Peyer's patch (tissue), 4 donors: ENCODE measurements around the gene FAM47B.

Experiments
- CTCF ChIP-seq, 6 experiments: fragments of 450-650 bp in 4 of 6; fragments of 200-600 bp in 2 of 6; sonication (generic) in 1 of 6; IDR thresholded peaks; one replicate each; pipeline ENCODE4 v1.5.1; 2017 to 2019; ENCODE audit warnings: antibody characterized with exemption in 6 of 6, mild to moderate bottlenecking in 3 of 6, moderate library complexity in 1 of 6
- POLR2A ChIP-seq, 2 donors: fragments of 450-650 bp; IDR thresholded peaks; one replicate each; pipeline ENCODE4 v1.5.1; 2017; ENCODE audit warnings: antibody characterized with exemption in 2 of 2, mild to moderate bottlenecking in 2 of 2, moderate library complexity in 2 of 2

DNA sequence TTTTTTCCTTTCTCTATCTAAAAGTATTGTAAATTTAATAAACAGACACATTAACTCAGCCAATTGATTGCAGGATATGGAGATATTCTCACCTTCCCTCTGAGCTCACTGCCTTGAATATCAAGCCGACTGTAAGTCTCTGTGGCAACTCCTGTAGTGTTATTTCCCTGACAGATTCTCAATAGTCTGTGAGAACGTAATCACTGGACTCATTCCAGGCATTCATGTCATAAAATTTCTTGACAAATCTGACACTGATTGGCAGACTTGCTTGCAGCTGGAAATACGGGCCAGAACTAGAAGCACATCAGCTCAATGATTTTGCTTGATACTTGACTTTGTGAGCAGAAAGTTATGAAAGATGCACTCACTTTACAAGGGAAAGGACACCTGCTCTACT is 29.6 kb downstream of the FAM47B start:
- TF ChIP-seq CTCF (IDR thresholded peaks at IDR 0.05), result no peak
- TF ChIP-seq POLR2A (IDR thresholded peaks at IDR 0.05), result no peak
